Endothelial cell of umbilical vein (primary cell): ENCODE data around the gene PGS1.

Experiments
- EZH2 ChIP-seq: IDR thresholded peaks from 2 replicates; pipeline ENCODE4 v1.6.1; 2012; ENCODE audit warnings: borderline replicate concordance, low read depth, mild to moderate bottlenecking, moderate library complexity, low read length, inconsistent platforms; ENCODE audit not compliant: severe bottlenecking
- GATA2 ChIP-seq: IDR thresholded peaks from 2 replicates; pipeline ENCODE4 v1.7.0; 2011; ENCODE audit warnings: low read depth, mild to moderate bottlenecking, moderate library complexity, mixed read lengths, low read length; ENCODE audit not compliant: insufficient read length, insufficient read depth
- MAX ChIP-seq: IDR thresholded peaks from 2 replicates; pipeline ENCODE4 v1.6.1; 2011; ENCODE audit not compliant: insufficient read depth, insufficient read length
- MYC ChIP-seq: IDR thresholded peaks from one replicate; pipeline ENCODE4 v1.6.1; 2011; ENCODE audit warnings: mild to moderate bottlenecking, low read depth, low read length
- POLR2A ChIP-seq: IDR thresholded peaks from 2 replicates; pipeline ENCODE4 v1.6.1; 2012; ENCODE audit warnings: low read depth, mild to moderate bottlenecking, control low read depth, low read length
- TF ChIP-seq, protein P1 (sequence below), 2 donors: IDR thresholded peaks; 1 replicate in 1 of 2; 2 replicates in 1 of 2; pipeline ENCODE4 v1.5.1; 2011; ENCODE audit warnings: low read length in 2 of 2, mild to moderate bottlenecking in 2 of 2, moderate library complexity in 2 of 2, control low read depth in 1 of 2, inconsistent platforms in 1 of 2, low read depth in 1 of 2; ENCODE audit not compliant: insufficient read depth in 1 of 2; ENCODE audit errors: extremely low read depth in 1 of 2

DNA sequence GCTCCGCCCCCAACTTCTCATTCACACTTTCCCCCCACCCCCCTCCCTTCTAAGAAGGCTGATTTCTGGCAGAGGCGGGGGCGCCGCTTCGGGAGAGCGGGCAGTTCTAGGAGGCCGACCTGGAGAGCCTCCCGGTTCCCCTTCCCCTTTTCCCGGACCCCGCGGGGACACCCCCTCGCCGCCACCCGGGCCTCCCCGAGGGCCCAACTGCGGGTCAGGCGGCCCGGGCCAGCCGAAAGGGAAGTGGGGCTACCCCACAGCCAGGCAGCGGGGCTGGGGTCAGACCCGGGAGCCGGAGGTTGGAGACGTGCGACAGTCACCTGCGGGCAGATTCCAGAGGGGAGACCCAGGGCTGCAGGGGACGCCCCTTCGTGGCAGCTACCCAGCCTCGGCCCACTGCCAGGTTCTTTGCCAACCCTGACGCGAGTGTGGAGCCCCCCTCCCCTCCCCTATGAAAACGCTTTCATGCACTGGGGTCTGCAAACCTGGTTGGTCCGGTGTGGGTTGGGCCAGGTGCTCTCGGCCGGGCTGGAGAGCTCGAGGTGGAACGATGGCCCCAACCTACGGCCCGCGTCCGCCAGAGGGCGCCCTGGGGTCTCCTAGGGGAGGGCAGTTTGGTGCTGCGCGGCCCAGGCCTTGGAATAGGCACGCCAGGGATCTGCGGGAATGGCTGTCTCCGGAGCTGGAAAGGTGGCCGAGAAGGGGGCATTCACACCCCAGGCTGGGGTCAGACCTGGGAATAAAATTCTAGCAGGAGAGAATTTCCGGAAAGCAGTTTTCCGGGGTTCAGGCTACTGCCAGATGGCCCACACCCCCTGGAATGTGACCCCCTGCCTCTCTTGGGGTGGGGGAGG lies 17.9 kb upstream of the PGS1 start:
- TF ChIP-seq, protein P1, sequence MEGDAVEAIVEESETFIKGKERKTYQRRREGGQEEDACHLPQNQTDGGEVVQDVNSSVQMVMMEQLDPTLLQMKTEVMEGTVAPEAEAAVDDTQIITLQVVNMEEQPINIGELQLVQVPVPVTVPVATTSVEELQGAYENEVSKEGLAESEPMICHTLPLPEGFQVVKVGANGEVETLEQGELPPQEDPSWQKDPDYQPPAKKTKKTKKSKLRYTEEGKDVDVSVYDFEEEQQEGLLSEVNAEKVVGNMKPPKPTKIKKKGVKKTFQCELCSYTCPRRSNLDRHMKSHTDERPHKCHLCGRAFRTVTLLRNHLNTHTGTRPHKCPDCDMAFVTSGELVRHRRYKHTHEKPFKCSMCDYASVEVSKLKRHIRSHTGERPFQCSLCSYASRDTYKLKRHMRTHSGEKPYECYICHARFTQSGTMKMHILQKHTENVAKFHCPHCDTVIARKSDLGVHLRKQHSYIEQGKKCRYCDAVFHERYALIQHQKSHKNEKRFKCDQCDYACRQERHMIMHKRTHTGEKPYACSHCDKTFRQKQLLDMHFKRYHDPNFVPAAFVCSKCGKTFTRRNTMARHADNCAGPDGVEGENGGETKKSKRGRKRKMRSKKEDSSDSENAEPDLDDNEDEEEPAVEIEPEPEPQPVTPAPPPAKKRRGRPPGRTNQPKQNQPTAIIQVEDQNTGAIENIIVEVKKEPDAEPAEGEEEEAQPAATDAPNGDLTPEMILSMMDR (IDR thresholded peaks at IDR 0.05; ENCODE audit: extremely low read depth in 1 of 2, insufficient read depth in 1 of 2, low read depth in 1 of 2, low read length in 2 of 2): peak; percentile 90 to 98
- TF ChIP-seq POLR2A (no peak), EZH2 (no peak), MAX (no peak), GATA2 (no peak), MYC (no peak)
